ENCODE data around the gene TWF2.

GRCh38 chr3:52210550-52211046 lies 28.4 kb downstream of the TWF2 start:
- TF ChIP-seq CTCF (IDR thresholded peaks at IDR 0.05) (no peak), POLR2A (IDR thresholded peaks at IDR 0.05) (no peak), POLR2AphosphoS5 (IDR thresholded peaks at IDR 0.05) (peak in 1 of 3 donors; percentile 28), EP300 (IDR thresholded peaks at IDR 0.05) (no peak)

Data from suprapubic skin (tissue), 4 donors.